Liver (tissue), 9 donors: ENCODE results near the gene MCFD2. TPM values are rescaled to one million over a fixed set of nuclear protein-coding genes. Genes with fewer than 3 reads are reported as not detected.

Experiments
- DNase-seq: peaks from one replicate; pipeline ENCODE4 v3.0.0-alpha.2; 2017; ENCODE audit warnings: low spot score
- H3K27ac ChIP-seq, 2 donors: one replicate each; pipeline ENCODE4 v1.7.0; 2013; ENCODE audit warnings: inconsistent platforms in 2 of 2, low read length in 2 of 2, control low read depth in 1 of 2, low read depth in 1 of 2, mild to moderate bottlenecking in 1 of 2
- H3K27me3 ChIP-seq, 4 donors: one replicate each; pipeline versions ENCODE4 v1.6.1 to v1.7.0; 2013; ENCODE audit warnings: low read length in 3 of 4, inconsistent platforms in 1 of 4, mild to moderate bottlenecking in 1 of 4, moderate library complexity in 1 of 4; ENCODE audit not compliant: control insufficient read depth in 4 of 4, insufficient read depth in 4 of 4
- H3K36me3 ChIP-seq, 4 donors: one replicate each; pipeline versions ENCODE4 v1.6.1 to v1.7.0; 2013; ENCODE audit warnings: low read length in 3 of 4, mild to moderate bottlenecking in 3 of 4, low read depth in 1 of 4, moderate library complexity in 1 of 4; ENCODE audit not compliant: control insufficient read depth in 4 of 4, insufficient read depth in 3 of 4
- H3K4me1 ChIP-seq, 4 donors: one replicate each; pipeline versions ENCODE4 v1.6.1 to v1.7.0; 2013; ENCODE audit warnings: low read length in 3 of 4, mild to moderate bottlenecking in 3 of 4, moderate library complexity in 1 of 4; ENCODE audit not compliant: control insufficient read depth in 4 of 4, insufficient read depth in 4 of 4
- H3K4me3 ChIP-seq, 3 donors: one replicate each; pipeline versions ENCODE4 v1.6.1 to v1.7.0; 2013; ENCODE audit warnings: low read length in 3 of 3, control low read depth in 1 of 3, low read depth in 1 of 3, mild to moderate bottlenecking in 1 of 3
- H3K9ac ChIP-seq, 2 donors: one replicate each; pipeline ENCODE4 v1.7.0; 2013; ENCODE audit warnings: low read length in 2 of 2, mild to moderate bottlenecking in 2 of 2, moderate library complexity in 2 of 2, control low read depth in 1 of 2, low read depth in 1 of 2
- H3K9me3 ChIP-seq, 4 donors: one replicate each; pipeline versions ENCODE4 v1.6.1 to v1.7.0; 2013; ENCODE audit warnings: low read length in 3 of 4; ENCODE audit not compliant: control insufficient read depth in 4 of 4
- EGR1 ChIP-seq, 2 donors: IDR thresholded peaks; 2 replicates each; pipeline ENCODE4 v1.6.1; 2016 to 2018; ENCODE audit warnings: antibody characterized with exemption in 2 of 2, low read depth in 2 of 2
- FOXA1 ChIP-seq: IDR thresholded peaks from 2 replicates; pipeline ENCODE4 v1.6.1; 2016; ENCODE audit warnings: antibody characterized with exemption
- FOXA2 ChIP-seq: IDR thresholded peaks from 2 replicates; pipeline ENCODE4 v1.6.1; 2016; ENCODE audit warnings: antibody characterized with exemption
- GABPA ChIP-seq, 2 donors: IDR thresholded peaks in 1 of 2; conservative IDR thresholded peaks in 1 of 2; 2 replicates each; pipeline ENCODE4 v1.6.1; 2016; ENCODE audit warnings: antibody characterized with exemption in 2 of 2, mild to moderate bottlenecking in 1 of 2, moderate library complexity in 1 of 2
- HNF4A ChIP-seq, 2 donors: conservative IDR thresholded peaks; 2 replicates each; pipeline ENCODE4 v1.6.1; 2016; ENCODE audit warnings: antibody characterized with exemption in 2 of 2, mild to moderate bottlenecking in 2 of 2
- JUND ChIP-seq, 2 donors: IDR thresholded peaks; 2 replicates each; pipeline ENCODE4 v1.6.1; 2016; ENCODE audit warnings: antibody characterized with exemption in 2 of 2
- NR2F2 ChIP-seq: IDR thresholded peaks from 2 replicates; pipeline ENCODE4 v1.6.1; 2016; ENCODE audit warnings: antibody characterized with exemption
- RAD21 ChIP-seq, 2 donors: IDR thresholded peaks; 2 replicates each; pipeline ENCODE4 v1.6.1; 2016; ENCODE audit warnings: antibody characterized with exemption in 2 of 2, mild to moderate bottlenecking in 2 of 2
- REST ChIP-seq: IDR thresholded peaks from 2 replicates; pipeline ENCODE4 v1.6.1; 2016; ENCODE audit warnings: antibody characterized with exemption, mild to moderate bottlenecking
- RXRA ChIP-seq, 2 donors: IDR thresholded peaks; 2 replicates each; pipeline ENCODE4 v1.6.1; 2017 to 2018; ENCODE audit warnings: antibody characterized with exemption in 2 of 2, mild to moderate bottlenecking in 1 of 2
- SP1 ChIP-seq: IDR thresholded peaks from 2 replicates; pipeline ENCODE4 v1.6.1; 2018; ENCODE audit warnings: antibody characterized with exemption, mild to moderate bottlenecking
- TAF1 ChIP-seq: conservative IDR thresholded peaks from 2 replicates; pipeline ENCODE4 v1.6.1; 2016; ENCODE audit warnings: antibody characterized with exemption, mild to moderate bottlenecking
- YY1 ChIP-seq: IDR thresholded peaks from 2 replicates; pipeline ENCODE4 v1.6.1; 2016; ENCODE audit warnings: antibody characterized with exemption, mild to moderate bottlenecking
- ZBTB33 ChIP-seq: IDR thresholded peaks from 2 replicates; pipeline ENCODE4 v1.6.1; 2016; ENCODE audit warnings: antibody characterized with exemption
- whole genome bisulfite sequencing: extraction: QIAGEN DNeasy Blood & Tissue Kit; methylation state at CpG from one replicate; pipeline ENCODE4 v1.1.7; 2013; 5-methylcytosine and 5-hydroxymethylcytosine counted together
- polyA plus RNA-seq, 2 donors: library from polyadenylated mRNA; stranded (reverse) in 1 of 2; unstranded in 1 of 2; fragments of 200-250 nt in 1 of 2; fragments of >200 nt in 1 of 2; fragmentation: Nextera tagmentation in 1 of 2; extraction: Ambion mirVana in 1 of 2; gene quantifications; one replicate each; pipeline versions ENCODE4 v1.2.1 to v1.2.3, GENCODE V29; 2013 to 2015
- total RNA-seq, 2 donors: library from RNA; depleted of rRNA; stranded (reverse); fragments of >200 nt; gene quantifications; one replicate each; pipeline ENCODE4 v1.2.3, GENCODE V29; 2014
- TF ChIP-seq, protein P1 (sequence below): fragments of 150-350 bp; IDR thresholded peaks from 2 replicates; pipeline ENCODE4 v1.5.1; 2017; ENCODE audit warnings: improper control_type of control experiment, low read depth, low read length; ENCODE audit not compliant: missing input control
- TF ChIP-seq, protein P2 (sequence below): IDR thresholded peaks from 2 replicates; pipeline ENCODE4 v1.6.1; 2016; ENCODE audit warnings: antibody characterized with exemption
- donor health status: healthy.
- donor health status: healthy.
- donor health status: healthy.
- donor health status: healthy.
- donor health status: healthy.

The MCFD2 gene
- total and polyA plus RNA-seq, 4 donors, result 81.8 to 148 (median 129) TPM

- Histone ChIP-seq H3K27me3 (no peaks in the 10 kb centered on the region), H3K9ac (no peak overlapping the region), H3K27ac (no peak overlapping the region), H3K4me1 (no peaks in the 10 kb centered on the region), H3K36me3 (no peaks in the 10 kb centered on the region), H3K9me3 (no peaks in the 10 kb centered on the region), H3K4me3 (no peak overlapping the region)
- WGBS, result 92% methylated on average over 2 of the region's 2 CpGs
- DNase-seq, result no peak
- TF ChIP-seq FOXA1 (no peak), EGR1 (IDR thresholded peaks at IDR 0.05; ENCODE audit: low read depth in 2 of 2) (no peak), YY1 (no peak), RXRA (IDR thresholded peaks at IDR 0.05) (no peak), NR2F2 (no peak), TAF1 (no peak), REST (no peak), HNF4A (conservative IDR thresholded peaks at IDR 0.05) (no peak), ZBTB33 (no peak), SP1 (no peak), JUND (IDR thresholded peaks at IDR 0.05) (no peak), RAD21 (IDR thresholded peaks at IDR 0.05) (no peak), GABPA (IDR thresholded peaks at IDR 0.05 in 1 of 2, conservative IDR thresholded peaks at IDR 0.05 in 1 of 2) (no peak), FOXA2 (no peak)
- TF ChIP-seq, protein P1, sequence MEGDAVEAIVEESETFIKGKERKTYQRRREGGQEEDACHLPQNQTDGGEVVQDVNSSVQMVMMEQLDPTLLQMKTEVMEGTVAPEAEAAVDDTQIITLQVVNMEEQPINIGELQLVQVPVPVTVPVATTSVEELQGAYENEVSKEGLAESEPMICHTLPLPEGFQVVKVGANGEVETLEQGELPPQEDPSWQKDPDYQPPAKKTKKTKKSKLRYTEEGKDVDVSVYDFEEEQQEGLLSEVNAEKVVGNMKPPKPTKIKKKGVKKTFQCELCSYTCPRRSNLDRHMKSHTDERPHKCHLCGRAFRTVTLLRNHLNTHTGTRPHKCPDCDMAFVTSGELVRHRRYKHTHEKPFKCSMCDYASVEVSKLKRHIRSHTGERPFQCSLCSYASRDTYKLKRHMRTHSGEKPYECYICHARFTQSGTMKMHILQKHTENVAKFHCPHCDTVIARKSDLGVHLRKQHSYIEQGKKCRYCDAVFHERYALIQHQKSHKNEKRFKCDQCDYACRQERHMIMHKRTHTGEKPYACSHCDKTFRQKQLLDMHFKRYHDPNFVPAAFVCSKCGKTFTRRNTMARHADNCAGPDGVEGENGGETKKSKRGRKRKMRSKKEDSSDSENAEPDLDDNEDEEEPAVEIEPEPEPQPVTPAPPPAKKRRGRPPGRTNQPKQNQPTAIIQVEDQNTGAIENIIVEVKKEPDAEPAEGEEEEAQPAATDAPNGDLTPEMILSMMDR, result no peak
- TF ChIP-seq, protein P2, sequence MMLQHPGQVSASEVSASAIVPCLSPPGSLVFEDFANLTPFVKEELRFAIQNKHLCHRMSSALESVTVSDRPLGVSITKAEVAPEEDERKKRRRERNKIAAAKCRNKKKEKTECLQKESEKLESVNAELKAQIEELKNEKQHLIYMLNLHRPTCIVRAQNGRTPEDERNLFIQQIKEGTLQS, result no peak
Measured at GRCh38 chr2:46887028-46887885, 28.3 kb downstream of the MCFD2 start.
